SK-N-SH treated with all-trans-retinoic acid at 6 μM for 48 hours (cell line): ENCODE data around the gene NANOS3.

ENCODE experiments used
- ARNTL ChIP-seq: fragments of 450-650 bp; formaldehyde crosslinking; IDR thresholded peaks from 2 replicates; pipeline ENCODE4 v1.5.0; 2020; ENCODE audit warnings: low read depth, mild to moderate bottlenecking, moderate library complexity, borderline replicate concordance
- GLIS3 ChIP-seq: fragments of 250-450 bp; sonication (Bioruptor Pico); IDR thresholded peaks from 2 replicates; pipeline ENCODE4 v1.5.0; 2020; ENCODE audit warnings: mild to moderate bottlenecking, moderate library complexity
- PATZ1 ChIP-seq: fragments of 250-450 bp; sonication (Bioruptor Pico); IDR thresholded peaks from 2 replicates; pipeline ENCODE4 v1.8.0; 2020; ENCODE audit warnings: mild to moderate bottlenecking, moderate library complexity, borderline replicate concordance
- RARB ChIP-seq: fragments of 250-450 bp; sonication (Bioruptor Pico); IDR thresholded peaks from 2 replicates; pipeline ENCODE4 v1.8.0; 2021; ENCODE audit warnings: mild to moderate bottlenecking, moderate library complexity
- ZFP3 ChIP-seq: fragments of 250-450 bp; sonication (Bioruptor Pico); IDR thresholded peaks from 2 replicates; pipeline ENCODE4 v1.5.0; 2020; ENCODE audit warnings: mild to moderate bottlenecking, moderate library complexity
- ZFP30 ChIP-seq: fragments of 450-650 bp; formaldehyde crosslinking; IDR thresholded peaks from 2 replicates; pipeline ENCODE4 v1.5.0; 2022; ENCODE audit warnings: mild to moderate bottlenecking, moderate library complexity
- ZNF565 ChIP-seq: fragments of 450-650 bp; formaldehyde crosslinking; conservative IDR thresholded peaks from 2 replicates; pipeline ENCODE4 v1.5.0; 2020; ENCODE audit warnings: low read depth, mild to moderate bottlenecking, moderate library complexity
- ZNF8 ChIP-seq: fragments of 450-650 bp; formaldehyde crosslinking; IDR thresholded peaks from 2 replicates; pipeline ENCODE4 v1.5.0; 2020; ENCODE audit warnings: mild to moderate bottlenecking, moderate library complexity

GRCh38 chr19:13882419-13882795, 5.5 kb downstream of the NANOS3 start:
- TF ChIP-seq ZNF565 (CRISPR knock-in tag) (no peak), GLIS3 (CRISPR knock-in tag) (no peak), ARNTL (CRISPR knock-in tag) (no peak), ZFP30 (CRISPR knock-in tag) (no peak), PATZ1 (CRISPR knock-in tag) (no peak), ZNF8 (no peak), RARB (CRISPR knock-in tag) (no peak), ZFP3 (no peak)
